ENCODE results near the gene MYMX.

The MYMX gene

DNA sequence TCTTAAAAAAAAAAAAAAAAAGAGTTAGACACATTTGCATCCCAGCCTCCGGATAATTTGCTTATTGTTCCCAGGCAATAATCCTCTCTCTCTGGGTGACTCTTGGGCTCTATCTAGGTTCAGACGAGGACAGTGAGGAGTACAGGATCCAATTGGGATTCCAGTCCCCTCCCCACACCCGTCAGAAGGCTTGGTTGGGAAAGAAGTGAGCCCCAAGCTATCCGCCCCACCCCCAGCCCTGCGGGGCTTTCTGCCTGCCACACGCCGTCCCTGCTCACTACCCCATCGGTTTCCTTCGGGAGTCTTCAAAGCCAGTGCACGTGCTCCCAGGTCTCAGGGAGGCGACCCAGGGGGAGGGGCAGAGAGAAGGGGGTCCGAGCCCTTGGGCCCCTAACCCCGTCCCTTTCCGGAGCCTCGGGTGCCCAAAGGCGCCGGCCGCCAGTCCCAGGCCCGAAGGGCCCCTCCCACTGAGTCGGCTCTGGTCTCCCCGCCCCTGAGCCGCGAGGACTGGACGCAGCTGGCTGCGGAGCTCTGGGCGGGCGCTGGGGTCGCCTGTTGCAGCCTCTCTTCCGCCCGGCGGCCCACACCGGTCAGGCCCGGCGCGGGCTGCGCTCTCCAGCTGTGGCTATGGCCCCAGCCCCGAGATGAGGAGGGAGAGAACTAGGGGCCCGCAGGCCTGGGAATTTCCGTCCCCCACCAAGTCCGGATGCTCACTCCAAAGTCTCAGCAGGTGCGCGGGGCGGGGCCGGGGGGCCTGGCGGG lies 2.5 kb downstream of the MYMX start:
- DNase-seq (ENCODE audit: extremely low read depth in 1 of 2, low read depth in 1 of 2): no peak

DNA sequence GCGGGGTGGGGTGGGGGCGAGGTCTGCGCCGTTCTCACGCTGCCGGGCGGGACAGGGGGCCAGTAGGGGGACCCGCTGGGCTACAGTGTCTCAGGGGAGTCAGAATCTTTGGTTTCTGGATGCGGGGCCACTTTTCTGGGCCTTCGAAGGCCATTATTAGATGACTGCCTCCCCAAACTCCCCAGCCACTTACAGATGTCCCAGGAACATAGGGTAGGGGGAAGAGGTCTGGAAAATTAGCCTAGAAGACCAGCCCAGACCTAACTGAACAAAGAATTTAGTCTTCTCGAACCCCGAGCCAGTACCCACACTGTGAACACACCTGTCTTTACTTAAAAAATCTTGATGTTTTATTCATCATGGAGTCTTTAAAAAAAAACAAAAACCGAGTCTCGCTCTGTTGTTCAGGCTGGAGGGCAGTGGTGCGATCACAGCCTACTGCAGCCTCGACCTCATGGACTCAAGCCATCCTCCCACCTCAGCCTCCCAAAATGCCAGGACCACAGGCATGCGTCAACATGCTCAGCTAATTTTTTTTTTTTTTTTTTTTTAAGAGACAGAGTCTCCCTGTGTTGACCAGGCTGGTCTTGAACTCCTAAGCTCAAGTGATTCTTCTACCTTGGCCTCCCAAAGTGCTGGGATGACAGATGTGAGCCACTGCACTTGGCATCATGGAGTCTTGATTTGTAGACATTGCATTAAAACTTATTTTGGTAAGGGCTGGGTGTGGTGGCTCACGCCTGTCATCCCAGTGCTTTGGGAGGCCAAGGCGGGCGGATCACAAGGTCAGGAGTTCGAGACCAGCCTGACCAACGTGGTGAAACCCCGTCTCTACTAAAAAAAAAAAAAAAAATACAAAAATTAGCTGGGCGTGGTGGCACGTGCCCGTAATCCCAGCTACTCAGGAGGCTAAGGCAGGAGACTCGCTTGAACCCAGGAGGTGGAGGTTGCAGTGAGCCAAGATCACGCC lies 3.4 kb downstream of the MYMX start:
- DNase-seq (ENCODE audit: extremely low read depth in 1 of 2, low read depth in 1 of 2): no peak

DNA sequence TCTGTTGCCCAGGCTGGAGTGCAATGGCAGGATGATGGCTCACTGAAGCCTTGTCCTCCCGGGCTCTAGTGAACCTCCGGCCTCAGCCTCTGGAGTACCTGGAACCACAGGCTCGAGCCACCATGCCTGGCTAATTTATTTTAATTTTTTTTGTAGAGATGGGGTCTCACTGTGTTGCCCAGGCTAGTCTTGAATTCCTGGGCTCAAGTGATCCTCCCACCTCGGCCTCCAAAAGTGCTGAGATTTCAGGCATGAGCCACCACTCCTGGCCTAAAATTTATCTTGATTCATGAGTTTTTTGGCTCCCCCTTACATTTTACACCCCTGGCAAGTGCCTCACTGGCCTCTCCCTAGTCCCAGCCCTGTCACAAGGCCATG lies 4.2 kb downstream of the MYMX start:
- DNase-seq (ENCODE audit: extremely low read depth in 1 of 2, low read depth in 1 of 2): no peak

DNA sequence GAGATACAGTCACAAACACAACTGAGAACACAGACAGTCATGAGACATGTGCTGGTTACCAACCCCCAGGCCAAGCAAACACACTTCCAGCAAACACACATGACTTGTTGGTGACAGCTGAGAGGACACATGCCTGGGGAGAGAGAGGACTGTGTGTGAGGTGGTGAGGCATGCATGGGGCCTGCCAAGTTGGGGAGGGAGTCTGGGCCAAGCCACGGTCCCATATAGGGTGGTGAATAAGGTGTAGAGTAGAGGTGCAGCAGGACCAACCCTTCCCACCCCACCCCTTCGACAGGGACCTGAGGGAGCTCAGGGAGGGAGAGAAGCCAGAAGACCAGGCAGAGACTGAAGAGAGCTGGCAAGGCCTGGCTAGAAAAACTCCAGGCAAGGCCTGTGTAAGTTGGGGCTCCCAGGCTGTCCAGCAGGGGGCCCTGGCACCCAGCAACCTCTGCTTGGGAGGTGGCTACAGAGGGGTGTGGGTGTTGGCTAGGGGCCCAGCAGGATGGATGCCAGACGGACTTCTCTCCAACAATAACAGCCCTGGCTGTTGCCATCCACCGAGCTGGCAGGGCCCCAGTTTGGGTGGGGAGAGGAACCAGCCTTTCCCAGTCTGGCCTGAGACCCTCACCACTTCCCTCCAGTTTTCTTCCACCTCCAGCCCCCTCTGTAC lies 4.7 kb downstream of the MYMX start:
- peak in 1 of 2 donors; percentile 65 for DNase-seq (ENCODE audit: extremely low read depth in 1 of 2, low read depth in 1 of 2)

DNA sequence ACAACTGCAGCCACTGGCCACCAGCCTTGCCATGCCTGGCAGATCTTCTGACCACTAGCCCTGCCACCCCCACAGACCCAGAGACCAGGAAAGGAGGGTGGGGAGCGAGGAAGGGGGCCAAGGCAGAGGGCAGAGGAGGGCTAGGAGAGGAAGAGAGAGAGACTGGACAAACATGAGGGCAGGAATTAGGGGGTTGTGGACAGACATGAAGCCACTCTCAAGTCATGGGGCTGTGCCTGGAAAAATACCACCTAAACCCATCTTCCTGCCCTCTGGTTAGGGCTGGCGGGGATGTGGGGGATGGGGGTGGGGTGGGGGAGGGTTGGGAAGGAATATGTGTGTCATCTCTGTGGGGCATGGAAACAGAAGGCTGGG lies 5.2 kb downstream of the MYMX start:
- DNase-seq (ENCODE audit: extremely low read depth in 1 of 2, low read depth in 1 of 2): no peak

DNA sequence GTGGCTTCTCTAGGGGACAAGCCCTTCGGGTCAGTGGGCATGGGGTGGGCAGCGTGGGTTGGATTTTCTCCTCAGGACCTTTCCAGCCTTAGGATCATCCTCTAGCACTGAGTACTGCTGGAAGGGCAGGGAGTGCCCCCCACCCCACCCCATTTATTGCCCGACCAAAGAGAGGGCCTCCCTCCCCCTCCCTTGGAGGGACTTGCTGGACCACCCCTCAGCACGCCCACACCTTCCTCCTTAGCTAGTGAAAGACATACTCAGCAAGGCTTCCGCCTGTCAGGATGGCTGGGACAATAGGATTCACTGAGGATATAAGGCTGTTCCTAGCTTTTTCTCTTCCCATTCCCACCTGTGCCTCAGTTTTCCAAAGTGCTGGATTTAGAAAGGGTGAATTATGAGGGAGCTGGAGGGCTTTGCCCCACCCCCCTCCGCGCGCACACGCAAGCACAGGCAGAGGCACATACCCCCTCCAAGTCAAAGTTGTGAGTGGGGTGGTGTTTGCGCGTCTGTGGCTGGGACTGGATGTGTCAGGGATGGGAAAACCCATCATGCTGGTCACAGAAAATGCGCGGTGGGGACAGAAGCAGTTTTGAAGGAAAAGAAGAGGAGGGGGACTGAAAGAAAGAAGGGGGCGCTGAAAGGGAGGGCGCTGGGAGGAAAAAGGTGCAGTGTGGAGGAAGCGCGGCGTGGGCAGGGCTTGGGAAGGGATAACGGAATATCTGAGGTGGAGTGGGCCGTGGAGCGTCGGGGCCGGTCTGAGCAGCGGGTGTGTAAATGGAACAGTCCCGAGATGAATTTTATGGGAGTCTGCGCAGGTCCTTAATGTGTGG lies 6.0 kb downstream of the MYMX start:
- DNase-seq (ENCODE audit: extremely low read depth in 1 of 2, low read depth in 1 of 2): no peak

DNA sequence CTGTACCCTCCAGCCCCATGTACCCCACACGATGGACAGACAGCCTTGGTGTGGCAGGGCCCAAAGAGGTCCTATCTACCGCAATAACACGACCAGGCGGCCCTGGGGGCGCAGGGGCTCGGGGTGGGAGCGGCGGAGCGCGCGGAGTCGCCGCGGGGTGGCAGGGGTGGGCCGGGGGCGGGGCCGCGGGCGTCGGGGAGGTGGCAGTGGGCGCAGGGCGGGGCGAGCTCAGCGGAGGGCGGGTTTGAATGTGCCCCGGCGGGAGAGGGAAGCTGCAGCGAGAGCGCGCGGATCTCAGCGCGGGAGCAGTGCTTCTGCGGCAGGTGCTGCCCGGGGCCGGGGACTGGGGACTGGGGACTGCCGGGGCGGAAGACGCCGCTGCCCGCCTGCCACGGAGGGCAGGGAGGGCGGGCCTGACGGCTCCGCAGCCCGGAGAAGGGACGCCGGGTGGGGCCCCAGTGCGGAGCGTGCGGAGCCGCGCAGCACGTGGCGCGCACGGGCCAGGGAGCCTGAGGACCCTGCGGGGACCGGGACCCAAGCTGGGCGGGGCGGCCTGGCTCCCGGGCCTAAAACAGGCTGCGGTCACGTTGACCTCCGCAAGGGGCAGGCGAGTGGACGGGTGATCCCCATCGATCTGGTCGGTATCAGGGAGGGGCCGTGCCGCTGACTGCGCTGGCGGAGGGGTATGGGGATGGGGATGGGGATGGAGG lies 6.7 kb downstream of the MYMX start, which contains the start of gene SLC29A1:
SLC29A1 (plus strand) TSS at position 277 of the 710 bp plus-strand sequence. CDS start 3,719 bp downstream, outside the sequence.
- DNase-seq (ENCODE audit: extremely low read depth in 1 of 2, low read depth in 1 of 2): peak; percentile 69 to 76

DNA sequence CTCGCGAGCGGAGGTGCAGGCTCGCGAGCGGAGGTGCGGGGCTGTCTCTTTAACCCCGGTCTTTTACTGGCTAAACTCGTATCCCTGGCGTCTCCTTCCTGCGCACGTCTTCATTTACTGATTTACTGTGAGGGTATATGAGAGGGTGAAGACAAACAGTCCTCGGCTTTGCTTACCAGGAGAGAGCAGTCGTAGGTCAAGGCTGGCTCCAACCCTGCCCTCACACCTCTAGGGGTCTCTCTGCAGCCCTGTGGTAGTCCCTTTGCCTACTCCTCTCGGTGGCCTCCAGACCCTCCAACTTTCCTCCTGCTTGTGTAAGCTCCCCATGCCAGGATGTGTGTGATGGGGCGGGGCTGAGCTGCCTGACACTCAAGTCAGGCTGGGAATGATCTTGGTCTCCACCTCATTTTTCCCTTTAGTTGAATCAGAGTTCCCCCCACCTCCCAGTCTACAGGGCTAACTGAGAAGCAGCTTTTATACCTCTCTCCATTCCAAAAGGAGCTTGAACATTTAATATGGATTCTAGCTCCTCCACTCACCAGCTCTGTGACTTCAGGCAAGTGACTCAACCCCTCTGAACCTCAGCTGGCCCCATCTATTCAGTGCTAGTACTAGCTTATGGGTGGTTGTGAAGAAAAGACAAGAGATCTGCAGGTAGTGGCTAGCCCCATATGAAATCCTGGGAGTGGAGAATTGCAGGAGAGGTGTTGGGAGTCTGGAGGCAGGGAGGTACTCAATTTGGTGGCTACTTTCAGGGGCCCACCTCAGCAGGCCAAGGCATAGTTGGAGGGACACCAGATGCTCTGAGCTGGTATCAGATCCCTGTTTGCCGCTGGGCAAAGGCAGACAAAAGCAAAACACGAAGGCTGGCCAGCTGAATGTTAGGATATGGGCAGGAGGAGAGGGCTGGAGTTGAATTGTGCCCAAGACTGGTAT lies 7.6 kb downstream of the MYMX start:
- DNase-seq (ENCODE audit: extremely low read depth in 1 of 2, low read depth in 1 of 2): no peak

DNA sequence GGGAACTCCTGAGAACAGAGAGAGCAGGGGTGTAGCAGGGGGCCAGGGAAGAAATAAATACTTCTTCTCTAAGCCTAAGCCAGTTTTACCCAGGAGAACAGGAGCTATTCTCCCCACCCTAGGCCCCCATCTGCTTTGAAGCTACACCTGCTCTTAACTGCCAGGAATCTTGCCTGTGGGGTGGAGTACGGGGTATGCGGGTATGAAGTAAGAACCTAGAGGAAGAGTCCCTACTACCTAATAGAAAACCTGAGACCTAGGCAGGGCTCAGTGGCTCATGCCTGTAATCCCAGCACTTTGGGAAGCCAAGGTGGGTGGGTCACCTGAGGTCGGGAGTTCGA lies 8.2 kb downstream of the MYMX start:
- no peak for DNase-seq (ENCODE audit: extremely low read depth in 1 of 2, low read depth in 1 of 2)

DNA sequence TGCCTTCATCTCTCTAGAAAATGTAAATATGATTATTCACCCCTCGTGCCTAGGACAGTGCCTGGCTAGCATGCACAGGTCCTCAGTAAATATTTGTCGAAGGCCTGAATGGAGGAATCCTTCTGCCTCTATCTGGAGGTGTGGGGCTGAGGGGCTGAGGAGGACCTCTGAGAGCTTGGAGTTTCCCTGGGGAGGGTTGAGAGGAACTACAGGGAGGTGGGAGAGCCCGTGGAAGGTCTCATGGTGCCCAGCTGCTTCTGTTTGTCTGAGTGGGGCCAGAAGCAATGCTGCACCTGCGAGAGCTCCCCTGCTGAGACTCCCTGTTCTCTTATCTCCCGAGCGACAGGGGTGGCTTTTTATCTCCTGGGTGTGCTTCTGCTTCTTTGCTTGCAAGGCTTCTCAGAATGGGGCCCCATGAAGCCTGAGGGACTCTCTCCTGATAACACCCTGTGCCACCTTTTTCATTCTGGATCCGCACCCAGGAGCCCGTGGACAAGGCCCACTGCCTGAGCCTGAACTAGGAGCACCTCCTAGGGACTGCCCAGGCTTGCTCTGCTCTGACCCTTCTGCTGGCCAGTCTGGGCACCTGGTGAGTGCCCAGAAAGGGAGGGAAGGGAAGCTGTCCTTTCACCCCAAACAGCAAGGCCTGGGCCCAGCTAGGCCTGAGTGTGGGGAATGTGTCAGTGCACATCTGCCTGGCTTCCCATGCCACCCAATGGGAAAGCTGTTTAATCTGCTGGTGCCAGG lies 9.0 kb downstream of the MYMX start:
- DNase-seq (ENCODE audit: extremely low read depth in 1 of 2, low read depth in 1 of 2): no peak

DNA sequence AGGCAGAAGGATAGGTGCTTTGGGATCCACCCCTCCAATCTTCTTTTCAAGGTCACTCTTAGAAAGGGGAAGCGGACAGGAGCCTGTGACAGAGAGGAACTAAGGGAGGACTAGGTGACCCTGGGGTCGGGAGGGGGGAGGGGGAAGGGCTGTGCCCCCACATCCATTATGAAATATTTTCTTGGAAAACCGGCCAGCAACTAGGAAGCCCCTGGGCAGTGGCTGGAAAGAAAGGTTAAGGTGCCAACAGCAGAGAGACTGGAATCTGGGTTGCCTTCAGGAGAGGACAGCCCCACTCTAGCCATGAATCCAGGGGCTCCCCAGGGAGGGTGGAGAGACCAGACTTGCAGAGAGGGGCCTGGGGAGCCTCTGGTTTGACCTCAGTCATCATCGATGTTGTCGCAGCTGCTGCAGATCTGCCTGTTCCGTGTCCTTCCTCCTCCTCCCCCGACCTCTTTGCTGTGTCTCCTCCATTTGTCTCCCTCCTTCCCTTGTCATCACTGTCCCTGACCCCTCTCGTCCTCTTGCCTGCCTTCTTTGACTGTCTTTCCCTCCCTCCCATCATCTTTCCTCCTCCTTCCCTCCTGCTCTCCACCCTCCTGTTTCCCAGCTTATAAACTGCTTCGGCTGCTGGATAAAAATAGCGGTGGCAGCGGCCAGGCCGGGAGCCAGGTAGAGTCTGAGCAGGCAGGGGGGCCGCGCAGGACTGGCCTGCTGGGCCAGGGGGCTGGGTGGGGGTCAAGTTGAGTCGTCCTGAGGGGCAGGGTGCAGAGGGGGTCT lies 9.8 kb downstream of the MYMX start:
- no peak for DNase-seq (ENCODE audit: extremely low read depth in 1 of 2, low read depth in 1 of 2)

DNA sequence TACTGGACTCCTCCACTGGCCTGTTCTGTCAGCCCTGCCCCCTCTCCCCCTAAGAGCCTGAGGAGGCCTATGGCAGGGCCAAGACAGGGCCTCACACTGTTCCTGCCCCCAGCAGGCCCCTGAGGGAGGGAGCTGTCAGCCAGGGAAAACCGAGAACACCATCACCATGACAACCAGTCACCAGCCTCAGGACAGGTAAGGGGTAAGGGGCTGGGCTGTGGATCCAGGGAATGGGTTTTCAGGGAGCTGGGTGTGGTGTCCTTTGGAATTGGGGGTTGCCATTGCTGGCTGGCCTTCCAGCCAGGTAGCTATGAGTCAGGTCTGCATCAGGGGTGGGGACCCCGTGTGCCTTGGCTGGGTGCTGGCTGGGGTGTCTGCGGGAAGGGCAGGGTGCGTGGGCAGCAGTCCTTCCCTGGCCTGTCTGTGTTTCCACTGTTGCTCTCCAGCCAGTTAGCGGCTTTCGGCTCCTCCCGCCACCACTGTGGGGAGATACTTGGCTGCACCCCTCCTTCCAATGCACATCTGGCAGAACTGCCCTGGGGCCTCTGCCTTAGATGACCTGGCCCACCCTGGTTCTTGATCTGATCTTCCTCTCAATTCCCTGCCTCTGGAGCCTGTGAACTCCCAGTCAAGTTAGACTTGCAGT lies 10.5 kb downstream of the MYMX start:
- DNase-seq (ENCODE audit: extremely low read depth in 1 of 2, low read depth in 1 of 2): no peak

DNA sequence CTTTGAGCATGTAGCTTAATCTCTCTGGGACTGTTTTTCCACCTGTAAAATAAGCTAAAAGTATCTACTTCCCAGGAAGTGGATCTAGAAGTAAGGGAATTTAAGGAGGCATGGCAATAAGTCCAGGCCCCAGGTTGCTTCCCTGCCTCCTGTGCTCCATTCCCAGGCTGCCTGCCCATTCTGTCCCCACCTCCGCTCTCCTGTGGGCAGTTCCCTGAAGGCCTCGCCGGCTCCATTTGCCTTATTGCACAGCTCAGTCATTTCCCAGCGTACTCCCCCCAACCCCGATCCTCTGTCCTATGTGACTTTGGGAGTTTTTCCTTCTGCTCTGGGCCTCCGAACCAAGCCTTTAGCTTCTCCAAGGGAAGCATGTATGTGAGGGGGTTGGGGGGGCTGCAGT lies 11.3 kb downstream of the MYMX start:
- DNase-seq (ENCODE audit: extremely low read depth in 1 of 2, low read depth in 1 of 2): no peak

DNA sequence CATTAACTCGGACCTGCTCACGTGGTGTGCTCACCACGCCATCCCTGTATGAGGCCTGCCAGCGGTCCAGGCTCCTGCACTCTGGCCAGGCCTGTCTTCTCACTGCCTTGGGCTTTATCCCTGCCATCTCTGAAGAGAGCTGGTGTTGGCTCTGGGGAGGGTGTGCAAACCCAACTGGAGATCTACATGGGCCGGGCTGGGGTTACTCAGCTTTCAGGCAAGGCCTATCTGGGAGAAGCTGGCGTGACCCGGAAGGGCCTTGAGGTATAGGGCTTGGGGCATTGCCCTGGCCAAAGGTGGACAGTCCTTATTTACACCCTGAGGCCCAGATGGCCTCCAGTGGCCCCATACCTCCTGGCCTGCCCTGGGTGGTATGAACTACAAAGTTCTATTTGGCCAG lies 11.7 kb downstream of the MYMX start:
- DNase-seq (ENCODE audit: extremely low read depth in 1 of 2, low read depth in 1 of 2): no peak

DNA sequence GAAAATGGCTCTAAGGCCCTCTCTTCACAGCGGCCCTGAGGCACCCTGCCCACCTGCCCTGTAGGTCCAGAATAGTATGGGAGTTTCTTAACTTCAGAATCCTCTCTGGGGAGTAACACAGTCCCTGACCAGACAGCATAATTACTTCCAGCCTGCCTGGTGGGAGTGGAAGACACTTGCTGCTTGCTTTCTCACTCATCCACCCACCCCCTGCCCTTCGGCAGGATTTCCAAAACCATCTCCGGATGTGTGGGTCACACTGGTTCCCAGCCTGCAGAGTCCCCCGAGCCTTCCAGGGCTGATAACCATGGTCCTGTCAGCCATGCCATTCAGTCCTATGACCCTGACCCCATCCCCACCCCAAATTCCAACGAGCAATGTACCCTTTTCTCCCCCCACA lies 12.1 kb downstream of the MYMX start:
- DNase-seq (ENCODE audit: extremely low read depth in 1 of 2, low read depth in 1 of 2): no peak

DNA sequence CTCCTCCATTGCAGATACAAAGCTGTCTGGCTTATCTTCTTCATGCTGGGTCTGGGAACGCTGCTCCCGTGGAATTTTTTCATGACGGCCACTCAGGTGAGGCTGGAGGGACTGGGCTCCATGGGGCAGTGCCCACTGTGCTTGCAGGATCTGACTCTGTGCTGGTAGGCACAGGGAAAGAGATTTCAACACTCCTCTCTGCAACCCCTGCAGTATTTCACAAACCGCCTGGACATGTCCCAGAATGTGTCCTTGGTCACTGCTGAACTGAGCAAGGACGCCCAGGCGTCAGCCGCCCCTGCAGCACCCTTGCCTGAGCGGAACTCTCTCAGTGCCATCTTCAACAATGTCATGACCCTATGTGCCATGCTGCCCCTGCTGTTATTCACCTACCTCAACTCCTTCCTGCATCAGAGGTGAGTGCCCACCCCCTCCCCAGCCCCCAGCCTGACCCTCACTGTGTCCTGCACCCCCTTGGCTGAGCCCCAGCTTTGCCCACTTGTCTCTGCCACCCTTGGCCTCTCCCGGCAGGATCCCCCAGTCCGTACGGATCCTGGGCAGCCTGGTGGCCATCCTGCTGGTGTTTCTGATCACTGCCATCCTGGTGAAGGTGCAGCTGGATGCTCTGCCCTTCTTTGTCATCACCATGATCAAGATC lies 12.8 kb downstream of the MYMX start:
- DNase-seq (ENCODE audit: extremely low read depth in 1 of 2, low read depth in 1 of 2): no peak

All from stimulated activated CD8-positive, alpha-beta memory T cell treated with anti-CD3 and anti-CD28 coated beads, Interleukin-7, amount 100 ng/mL, for 48 hours (primary cell).